HG02973 (cell line): ENCODE measurements around the gene DKK3.

Experiments used
- ATAC-seq: cut with Tn5 transposase; IDR thresholded peaks from one replicate; pipeline ENCODE4 v1.9.1; 2021; ENCODE audit warnings: moderate library complexity; ENCODE audit not compliant: unreplicated experiment

DKK3 gene

GRCh38 chr11:11948242-11948947, 60.0 kb downstream of the DKK3 start:
- no peak for ATAC-seq

- no peak for ATAC-seq
These were observed 60.6 kb downstream of the DKK3 start for GRCh38 chr11:11947825-11948224.

DNA sequence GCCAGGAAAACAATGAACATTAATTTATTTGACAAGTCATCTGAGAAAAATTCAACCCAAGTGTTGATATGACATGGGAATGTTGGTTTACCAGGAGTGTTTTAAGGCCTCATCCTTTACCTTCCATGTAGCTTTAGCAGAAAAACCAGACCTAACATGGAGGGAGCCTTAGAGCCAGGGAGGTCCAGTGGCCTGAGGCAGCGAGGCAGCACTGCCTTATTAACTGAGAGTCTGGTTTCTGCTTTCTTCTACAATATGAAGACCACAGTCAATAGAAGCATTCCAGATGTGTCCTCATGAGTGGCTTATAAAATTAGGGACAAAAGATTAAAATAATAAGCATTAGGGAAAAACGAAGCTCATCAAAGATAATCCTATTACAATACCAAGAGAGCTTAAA, 61.5 kb downstream of the DKK3 start:
- ATAC-seq, result no peak

DNA sequence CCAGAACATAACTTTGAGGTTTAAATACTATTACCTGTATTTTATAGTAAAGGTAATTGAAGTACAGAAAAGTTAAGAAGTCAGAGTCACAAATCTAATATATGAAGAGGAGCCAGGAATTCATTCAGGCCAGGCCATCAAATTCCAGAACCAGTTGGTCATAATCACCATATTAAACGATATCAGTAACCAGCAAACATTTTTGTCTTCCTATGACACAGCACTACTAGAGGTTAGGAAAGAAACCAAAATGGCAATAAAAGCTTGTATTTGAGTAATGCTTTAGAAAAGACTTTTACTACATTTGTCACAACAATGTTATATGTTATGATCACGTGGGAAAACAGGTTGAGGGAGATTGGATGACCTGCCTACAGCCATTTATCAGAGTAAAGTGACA, 62.2 kb downstream of the DKK3 start:
- ATAC-seq, result no peak

GRCh38 chr11:11944444-11944843, 64.0 kb downstream of the DKK3 start:
- ATAC-seq, result no peak

DNA sequence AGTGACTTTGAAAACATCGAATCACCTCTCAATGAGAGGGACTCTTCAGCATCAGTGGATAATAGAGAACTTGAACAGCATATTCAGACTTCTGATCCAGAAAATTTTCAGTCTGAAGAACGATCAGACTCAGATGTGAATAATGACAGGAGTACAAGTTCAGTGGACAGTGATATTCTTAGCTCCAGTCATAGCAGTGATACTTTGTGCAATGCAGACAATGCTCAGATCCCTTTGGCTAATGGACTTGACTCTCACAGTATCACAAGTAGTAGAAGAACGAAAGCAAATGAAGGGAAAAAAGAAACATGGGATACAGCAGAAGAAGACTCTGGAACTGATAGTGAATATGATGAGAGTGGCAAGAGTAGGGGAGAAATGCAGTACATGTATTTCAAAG, 65.8 kb downstream of the DKK3 start:
- no peak for ATAC-seq

DNA sequence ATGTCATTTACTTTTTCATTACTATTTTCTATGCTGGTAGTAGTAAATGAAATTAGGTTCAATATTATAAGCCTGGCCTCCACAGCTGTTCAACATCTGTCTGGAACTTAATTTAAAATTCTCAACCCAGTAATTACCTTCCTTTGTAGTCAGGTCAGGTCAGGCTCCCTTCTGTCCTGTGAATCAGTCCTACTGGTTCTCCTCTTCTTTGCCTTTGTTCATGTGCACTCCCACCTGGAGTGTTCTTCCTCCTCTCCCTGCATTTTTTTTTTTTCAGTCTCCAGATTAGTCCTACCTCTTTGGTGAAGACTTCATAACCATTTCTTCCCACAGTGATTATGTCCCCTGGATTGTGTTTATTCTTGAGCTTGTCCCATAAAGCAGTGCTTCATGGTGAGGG, 67.9 kb downstream of the DKK3 start:
- no peak for ATAC-seq

DNA sequence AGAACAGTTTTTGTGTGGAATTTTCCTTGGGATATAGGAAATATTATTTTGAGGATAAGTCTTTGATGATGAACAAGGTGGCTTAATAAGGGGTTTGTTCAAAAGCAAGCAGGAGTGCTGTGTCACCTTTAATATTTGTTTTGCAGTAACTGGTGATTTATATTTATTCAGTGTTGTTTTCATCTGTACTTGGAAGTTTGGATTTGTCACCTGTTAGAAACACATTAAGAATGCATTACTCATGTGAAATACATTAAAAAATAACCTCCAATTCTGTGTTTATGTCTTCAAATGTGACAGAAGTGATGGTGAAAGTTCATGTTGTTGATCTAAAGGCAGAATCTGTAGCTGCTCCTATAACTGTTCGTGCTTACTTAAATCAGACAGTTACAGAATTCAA, 70.5 kb downstream of the DKK3 start:
- ATAC-seq, result no peak

DNA sequence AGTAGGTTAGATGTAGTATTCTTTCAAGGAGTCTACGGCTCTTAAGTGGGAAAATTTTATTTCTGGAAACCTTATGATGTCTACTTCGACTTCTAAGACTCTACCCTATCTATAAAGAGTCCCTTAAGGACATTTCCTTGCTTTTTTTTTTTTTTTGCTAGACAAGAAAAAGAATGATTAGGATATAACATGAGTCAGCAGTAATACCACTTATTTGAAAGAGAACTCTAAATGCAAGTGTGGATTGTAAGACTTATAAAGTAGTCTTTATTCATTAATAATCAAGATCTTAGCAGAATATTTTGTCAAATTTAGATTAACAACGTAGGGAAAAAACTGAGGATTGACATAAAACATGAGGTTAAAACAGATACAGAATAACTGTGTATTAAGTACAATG, 71.0 kb downstream of the DKK3 start:
- ATAC-seq, result no peak

DNA sequence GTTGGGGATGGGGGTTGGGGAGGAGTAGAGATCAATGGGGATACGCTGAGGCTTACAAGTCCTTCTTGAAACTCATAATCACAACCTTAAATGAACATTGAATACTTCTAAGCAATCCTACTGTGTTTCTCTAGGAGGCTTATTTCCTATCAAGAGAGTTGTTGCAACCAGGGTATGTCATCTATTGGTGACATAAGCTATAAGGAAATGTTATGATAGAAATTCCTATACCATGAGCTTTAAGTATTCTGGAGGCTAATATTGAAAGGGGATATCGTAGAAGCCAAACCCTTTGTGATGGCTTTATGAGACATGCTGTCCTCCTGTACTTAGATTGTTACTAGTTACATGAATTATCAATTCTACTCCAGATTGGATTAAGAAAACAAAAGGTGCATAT, 72.9 kb downstream of the DKK3 start:
- ATAC-seq, result no peak

DNA sequence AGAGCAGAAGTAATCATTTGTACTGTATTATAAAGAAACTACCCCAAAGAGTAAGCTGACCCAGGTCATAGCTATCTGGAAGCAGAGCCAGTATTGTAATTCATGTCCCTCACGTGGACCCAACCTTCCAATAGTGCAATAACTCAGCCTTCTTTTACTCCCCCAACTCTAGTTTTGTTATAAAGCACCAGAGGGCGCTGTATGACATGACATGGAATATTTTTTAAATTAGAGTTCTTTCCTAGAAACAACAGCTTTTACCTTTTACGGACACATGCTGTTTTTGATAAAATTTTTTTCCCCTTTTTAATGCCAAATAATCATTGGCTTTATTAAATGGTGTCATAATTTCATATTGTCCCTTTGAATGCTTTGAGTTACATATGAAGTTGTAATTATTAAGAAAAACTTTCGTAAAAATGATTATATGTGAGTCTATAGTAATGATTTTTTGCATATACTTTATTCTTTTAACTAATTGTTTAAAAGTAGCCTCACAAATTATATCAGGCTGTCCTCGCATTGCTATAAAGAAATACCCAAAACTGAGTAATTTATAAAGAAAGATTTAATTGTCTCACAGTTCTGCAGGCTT, 76.9 kb downstream of the DKK3 start:
- no peak for ATAC-seq

GRCh38 chr11:11929920-11930319, 78.5 kb downstream of the DKK3 start:
- ATAC-seq, result no peak

DNA sequence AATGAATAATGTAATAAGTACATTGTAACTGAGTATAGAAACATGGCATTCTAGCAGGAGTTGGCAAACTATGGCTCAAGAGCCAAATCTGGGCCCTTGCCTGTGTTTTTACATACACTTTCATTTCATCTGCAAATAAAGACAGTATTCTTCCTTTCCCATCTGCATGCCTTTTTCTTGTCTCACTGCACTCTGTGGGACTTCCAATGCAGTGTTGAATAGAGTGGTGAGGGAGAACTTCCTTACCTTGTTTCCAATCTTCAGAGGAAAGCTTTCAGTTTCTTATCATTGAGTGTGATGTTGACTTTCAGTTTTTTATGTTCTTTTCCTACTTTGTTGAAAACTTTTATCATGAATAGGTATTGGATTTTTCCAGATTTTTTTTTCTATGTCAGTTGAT, 84.6 kb downstream of the DKK3 start:
- ATAC-seq, result no peak

DNA sequence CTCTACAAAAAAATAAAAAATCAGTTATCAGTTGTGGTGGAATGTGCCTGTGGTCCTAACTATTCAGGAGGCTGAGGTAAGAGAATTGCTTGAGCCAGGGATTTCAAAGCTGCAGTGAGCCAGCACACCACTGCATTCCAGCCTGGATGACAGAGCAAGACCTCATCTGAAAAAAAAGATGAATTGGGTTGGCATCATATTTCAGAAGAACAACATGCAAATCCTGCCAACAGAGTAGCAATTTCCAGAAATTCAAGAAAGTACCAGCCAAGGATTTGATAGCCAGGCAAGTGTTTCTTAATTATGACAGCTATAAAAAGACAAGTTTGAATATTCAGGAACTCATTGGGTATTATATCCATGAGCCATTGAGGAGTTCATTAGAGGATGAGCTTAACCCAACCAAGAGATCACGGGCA, 91.4 kb downstream of the DKK3 start:
- ATAC-seq, result no peak

DNA sequence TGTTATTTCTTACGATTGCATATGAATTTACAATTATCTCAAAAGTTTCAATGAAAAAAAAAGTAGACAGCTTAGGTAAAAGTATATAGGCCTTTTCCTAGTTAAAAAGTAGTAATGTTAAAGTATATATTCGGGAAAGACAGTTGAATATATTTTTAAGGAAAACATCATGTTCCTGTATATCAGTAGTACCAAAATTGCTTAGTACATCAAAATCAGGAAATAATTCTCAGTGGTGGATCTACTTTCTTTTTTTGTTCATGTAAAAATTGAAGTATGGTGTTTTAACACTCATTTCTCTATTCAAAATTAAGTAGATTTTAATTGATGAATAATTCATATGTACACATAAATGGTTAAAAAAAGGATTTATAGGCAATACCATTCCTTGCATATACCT, 92.8 kb downstream of the DKK3 start:
- ATAC-seq, result no peak

DNA sequence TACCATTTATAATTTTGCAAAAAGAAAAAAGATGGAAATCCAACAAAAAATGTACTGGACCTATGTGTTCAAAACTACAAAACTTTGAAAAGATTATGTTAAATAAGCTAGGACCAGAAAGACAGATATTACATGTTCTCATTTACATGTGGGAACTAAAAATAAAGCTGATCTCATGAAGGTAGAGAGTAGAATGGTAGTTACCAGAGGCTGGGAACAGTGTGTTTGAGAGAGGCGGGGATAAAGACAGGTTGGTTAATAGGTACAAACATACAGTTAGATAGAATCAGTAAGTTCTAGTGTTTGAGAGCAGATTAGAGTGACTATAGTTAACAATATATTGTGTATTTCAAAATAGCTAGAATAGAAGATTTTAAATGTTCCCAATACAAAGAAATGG, 95.0 kb downstream of the DKK3 start:
- no peak for ATAC-seq
